HL-60 (cell line): ENCODE measurements around the gene KMT2C.

Experiments
- DNase-seq, 2 experiments: peaks; one replicate each; pipeline ENCODE4 v3.0.0-alpha.2; 2010 to 2020; ENCODE audit warnings: low read depth in 1 of 2, low spot score in 1 of 2
- H3K27ac ChIP-seq: fragments of 250-450 bp; sonication (Bioruptor Pico); replicated peaks from 2 replicates; pipeline ENCODE4 v1.5.1; 2020; ENCODE audit warnings: mild to moderate bottlenecking, moderate library complexity
- H3K27me3 ChIP-seq: fragments of 250-450 bp; sonication (Bioruptor Pico); 2 replicates; pipeline ENCODE4 v1.5.1; 2021; ENCODE audit warnings: mild to moderate bottlenecking, moderate library complexity; ENCODE audit not compliant: insufficient read depth, poor library complexity, severe bottlenecking
- H3K4me3 ChIP-seq: replicated peaks from 2 replicates; pipeline ENCODE4 v1.5.1; 2011; ENCODE audit warnings: mild to moderate bottlenecking, control low read depth, low read length; ENCODE audit not compliant: insufficient read depth
- GABPA ChIP-seq: IDR thresholded peaks from 2 replicates; pipeline ENCODE4 v1.6.1; 2012; ENCODE audit warnings: low read depth
- POLR2AphosphoS5 ChIP-seq: IDR thresholded peaks from 2 replicates; pipeline ENCODE4 v1.6.1; 2012; ENCODE audit warnings: low read depth
- SPI1 ChIP-seq: IDR thresholded peaks from 2 replicates; pipeline ENCODE4 v1.6.1; 2012; ENCODE audit warnings: low read depth, mild to moderate bottlenecking, borderline replicate concordance
- TF ChIP-seq, protein P1 (sequence below): IDR thresholded peaks from 2 replicates; pipeline ENCODE4 v1.6.1; 2012; ENCODE audit warnings: low read depth; ENCODE audit not compliant: insufficient replicate concordance
- TF ChIP-seq, protein P2 (sequence below): IDR thresholded peaks from one replicate; pipeline ENCODE4 v1.5.1; 2011; ENCODE audit warnings: low read length, control low read depth, inconsistent platforms; ENCODE audit not compliant: insufficient read depth

The KMT2C gene

DNA sequence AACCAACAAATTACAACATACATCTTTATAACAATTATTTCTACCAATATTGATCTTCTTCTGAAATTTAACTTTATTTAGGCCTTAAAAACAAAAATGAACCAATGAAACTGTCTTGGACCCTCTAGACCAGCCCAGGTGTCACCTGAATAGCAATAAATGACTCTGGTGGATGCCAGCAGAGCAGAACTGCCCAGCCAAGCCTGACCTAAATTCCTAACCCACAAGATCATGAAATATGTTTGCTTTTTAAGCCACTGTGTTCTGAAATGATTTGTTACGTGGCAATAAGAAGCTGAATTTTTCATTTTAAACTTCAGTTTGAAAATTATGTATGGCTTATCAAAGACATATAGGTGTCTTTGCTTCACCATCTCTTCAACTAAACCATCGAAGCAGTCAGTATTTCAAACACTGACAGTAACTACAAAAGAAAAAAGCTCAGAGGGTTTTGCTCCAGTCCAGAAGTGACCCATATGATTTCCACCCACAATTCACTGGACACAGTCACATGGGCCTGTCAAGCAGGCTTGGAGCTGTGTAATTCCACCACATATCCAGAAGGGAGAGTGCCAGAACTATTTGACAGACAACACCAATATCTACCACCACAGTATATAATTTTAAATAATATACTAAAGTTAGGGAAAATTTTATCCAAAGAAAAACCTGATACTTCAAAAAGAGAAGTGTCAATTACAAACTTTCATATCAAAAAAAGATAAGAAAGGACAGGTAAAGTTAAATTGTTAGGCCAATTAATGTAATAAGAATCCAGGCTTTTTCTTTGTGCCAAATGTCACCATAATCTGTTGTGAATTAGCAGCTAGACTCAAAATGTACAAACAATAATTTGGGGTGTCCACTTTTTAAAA lies 94.5 kb downstream of the KMT2C start:
- Histone ChIP-seq H3K27me3 (no peaks in the 10 kb centered on the region), H3K27ac (no peak overlapping the region), H3K4me3 (no peak overlapping the region)
- DNase-seq: peak in 1 of 2 experiments; percentile 31
- TF ChIP-seq GABPA: no peak
- TF ChIP-seq, protein P1, sequence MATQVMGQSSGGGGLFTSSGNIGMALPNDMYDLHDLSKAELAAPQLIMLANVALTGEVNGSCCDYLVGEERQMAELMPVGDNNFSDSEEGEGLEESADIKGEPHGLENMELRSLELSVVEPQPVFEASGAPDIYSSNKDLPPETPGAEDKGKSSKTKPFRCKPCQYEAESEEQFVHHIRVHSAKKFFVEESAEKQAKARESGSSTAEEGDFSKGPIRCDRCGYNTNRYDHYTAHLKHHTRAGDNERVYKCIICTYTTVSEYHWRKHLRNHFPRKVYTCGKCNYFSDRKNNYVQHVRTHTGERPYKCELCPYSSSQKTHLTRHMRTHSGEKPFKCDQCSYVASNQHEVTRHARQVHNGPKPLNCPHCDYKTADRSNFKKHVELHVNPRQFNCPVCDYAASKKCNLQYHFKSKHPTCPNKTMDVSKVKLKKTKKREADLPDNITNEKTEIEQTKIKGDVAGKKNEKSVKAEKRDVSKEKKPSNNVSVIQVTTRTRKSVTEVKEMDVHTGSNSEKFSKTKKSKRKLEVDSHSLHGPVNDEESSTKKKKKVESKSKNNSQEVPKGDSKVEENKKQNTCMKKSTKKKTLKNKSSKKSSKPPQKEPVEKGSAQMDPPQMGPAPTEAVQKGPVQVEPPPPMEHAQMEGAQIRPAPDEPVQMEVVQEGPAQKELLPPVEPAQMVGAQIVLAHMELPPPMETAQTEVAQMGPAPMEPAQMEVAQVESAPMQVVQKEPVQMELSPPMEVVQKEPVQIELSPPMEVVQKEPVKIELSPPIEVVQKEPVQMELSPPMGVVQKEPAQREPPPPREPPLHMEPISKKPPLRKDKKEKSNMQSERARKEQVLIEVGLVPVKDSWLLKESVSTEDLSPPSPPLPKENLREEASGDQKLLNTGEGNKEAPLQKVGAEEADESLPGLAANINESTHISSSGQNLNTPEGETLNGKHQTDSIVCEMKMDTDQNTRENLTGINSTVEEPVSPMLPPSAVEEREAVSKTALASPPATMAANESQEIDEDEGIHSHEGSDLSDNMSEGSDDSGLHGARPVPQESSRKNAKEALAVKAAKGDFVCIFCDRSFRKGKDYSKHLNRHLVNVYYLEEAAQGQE: no peak
- no peak for TF ChIP-seq POLR2AphosphoS5
- TF ChIP-seq SPI1: no peak
- TF ChIP-seq, protein P2, sequence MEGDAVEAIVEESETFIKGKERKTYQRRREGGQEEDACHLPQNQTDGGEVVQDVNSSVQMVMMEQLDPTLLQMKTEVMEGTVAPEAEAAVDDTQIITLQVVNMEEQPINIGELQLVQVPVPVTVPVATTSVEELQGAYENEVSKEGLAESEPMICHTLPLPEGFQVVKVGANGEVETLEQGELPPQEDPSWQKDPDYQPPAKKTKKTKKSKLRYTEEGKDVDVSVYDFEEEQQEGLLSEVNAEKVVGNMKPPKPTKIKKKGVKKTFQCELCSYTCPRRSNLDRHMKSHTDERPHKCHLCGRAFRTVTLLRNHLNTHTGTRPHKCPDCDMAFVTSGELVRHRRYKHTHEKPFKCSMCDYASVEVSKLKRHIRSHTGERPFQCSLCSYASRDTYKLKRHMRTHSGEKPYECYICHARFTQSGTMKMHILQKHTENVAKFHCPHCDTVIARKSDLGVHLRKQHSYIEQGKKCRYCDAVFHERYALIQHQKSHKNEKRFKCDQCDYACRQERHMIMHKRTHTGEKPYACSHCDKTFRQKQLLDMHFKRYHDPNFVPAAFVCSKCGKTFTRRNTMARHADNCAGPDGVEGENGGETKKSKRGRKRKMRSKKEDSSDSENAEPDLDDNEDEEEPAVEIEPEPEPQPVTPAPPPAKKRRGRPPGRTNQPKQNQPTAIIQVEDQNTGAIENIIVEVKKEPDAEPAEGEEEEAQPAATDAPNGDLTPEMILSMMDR: no peak

DNA sequence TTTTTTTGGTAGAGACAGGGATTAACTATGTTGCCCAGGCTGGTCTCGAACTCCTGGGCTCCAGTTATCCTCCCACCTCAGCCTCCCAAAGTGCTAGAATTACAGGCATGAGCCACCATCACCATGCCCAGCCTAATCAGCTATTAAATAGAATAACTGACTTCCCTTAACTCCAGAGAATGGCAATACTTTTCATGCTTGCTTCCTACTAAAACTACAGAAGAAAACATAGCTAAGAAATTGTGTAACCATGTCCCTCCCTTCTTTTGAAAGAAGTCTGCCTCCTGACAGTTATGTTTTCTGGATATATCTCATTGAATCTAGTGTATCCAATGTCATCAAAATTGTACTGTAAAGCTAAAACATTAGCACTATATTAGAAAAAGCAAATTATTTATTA lies 95.6 kb downstream of the KMT2C start:
- Histone ChIP-seq H3K27ac (no peak overlapping the region), H3K4me3 (no peak overlapping the region), H3K27me3 (no peaks in the 10 kb centered on the region)
- DNase-seq: no peak
- TF ChIP-seq, protein P1: no peak
- TF ChIP-seq SPI1 (no peak), GABPA (no peak), POLR2AphosphoS5 (no peak)
- TF ChIP-seq, protein P2: no peak

DNA sequence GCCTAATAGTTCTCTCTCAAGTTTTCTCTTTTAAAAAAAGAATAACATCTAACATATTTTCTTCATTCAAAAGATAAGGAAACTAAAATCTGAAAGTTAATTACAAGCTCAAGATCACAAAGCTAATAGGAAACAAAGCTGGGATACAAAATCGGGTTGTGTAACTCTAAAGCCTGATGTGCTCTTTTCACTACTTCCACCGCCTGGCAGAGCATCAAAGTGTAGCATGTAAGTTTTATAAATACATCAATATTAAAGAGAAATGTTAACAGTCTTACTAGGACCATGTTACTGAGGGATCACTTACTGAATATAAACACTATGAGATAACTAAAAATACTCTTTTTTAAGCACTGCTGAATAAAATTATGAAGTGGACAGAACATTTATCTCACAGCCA lies 97.2 kb downstream of the KMT2C start:
- DNase-seq: no peak
- TF ChIP-seq POLR2AphosphoS5 (no peak), GABPA (no peak), SPI1 (no peak)
- TF ChIP-seq, protein P1: no peak
- TF ChIP-seq, protein P2: no peak
- Histone ChIP-seq H3K27me3 (no peaks in the 10 kb centered on the region), H3K27ac (no peak overlapping the region), H3K4me3 (no peak overlapping the region)
